SK-N-SH treated with all-trans-retinoic acid at 6 μM for 48 hours (cell line): ENCODE results near the gene SLC5A9.

Experiments used
- ARNTL ChIP-seq: fragments of 450-650 bp; formaldehyde crosslinking; IDR thresholded peaks from 2 replicates; pipeline ENCODE4 v1.5.0; 2020; ENCODE audit warnings: low read depth, mild to moderate bottlenecking, moderate library complexity, borderline replicate concordance
- BACH2 ChIP-seq: fragments of 250-450 bp; sonication (Bioruptor Pico); IDR thresholded peaks from 2 replicates; pipeline ENCODE4 v1.9.0; 2021; ENCODE audit warnings: mild to moderate bottlenecking, borderline replicate concordance
- CSDC2 ChIP-seq: fragments of 250-450 bp; sonication (Bioruptor Pico); IDR thresholded peaks from 2 replicates; pipeline ENCODE4 v1.5.0; 2020; ENCODE audit warnings: mild to moderate bottlenecking, moderate library complexity
- ISL1 ChIP-seq: fragments of 250-450 bp; sonication (Bioruptor Pico); IDR thresholded peaks from 2 replicates; pipeline ENCODE4 v2.1.2; 2022; ENCODE audit warnings: mild to moderate bottlenecking, moderate library complexity
- PATZ1 ChIP-seq: fragments of 250-450 bp; sonication (Bioruptor Pico); IDR thresholded peaks from 2 replicates; pipeline ENCODE4 v1.8.0; 2020; ENCODE audit warnings: mild to moderate bottlenecking, moderate library complexity, borderline replicate concordance
- PPARA ChIP-seq: fragments of 250-450 bp; sonication (Bioruptor Pico); IDR thresholded peaks from 2 replicates; pipeline ENCODE4 v1.5.0; 2020; ENCODE audit warnings: mild to moderate bottlenecking, borderline replicate concordance
- RARB ChIP-seq: fragments of 250-450 bp; sonication (Bioruptor Pico); IDR thresholded peaks from 2 replicates; pipeline ENCODE4 v1.8.0; 2021; ENCODE audit warnings: mild to moderate bottlenecking, moderate library complexity
- TOX ChIP-seq: fragments of 250-450 bp; sonication (Bioruptor Pico); IDR thresholded peaks from 2 replicates; pipeline ENCODE4 v1.8.0; 2021; ENCODE audit warnings: mild to moderate bottlenecking, moderate library complexity, borderline replicate concordance
- ZFP3 ChIP-seq: fragments of 250-450 bp; sonication (Bioruptor Pico); IDR thresholded peaks from 2 replicates; pipeline ENCODE4 v1.5.0; 2020; ENCODE audit warnings: mild to moderate bottlenecking, moderate library complexity
- ZFP30 ChIP-seq: fragments of 450-650 bp; formaldehyde crosslinking; IDR thresholded peaks from 2 replicates; pipeline ENCODE4 v1.5.0; 2022; ENCODE audit warnings: mild to moderate bottlenecking, moderate library complexity
- ZNF70 ChIP-seq: fragments of 450-650 bp; formaldehyde crosslinking; IDR thresholded peaks from 2 replicates; pipeline ENCODE4 v1.5.0; 2020; ENCODE audit warnings: mild to moderate bottlenecking, moderate library complexity
- TF ChIP-seq, protein P1 (sequence below): fragments of 250-450 bp; sonication (Bioruptor Pico); IDR thresholded peaks from 2 replicates; pipeline ENCODE4 v1.5.1; 2020; ENCODE audit warnings: low read depth, mild to moderate bottlenecking, moderate library complexity
- TF ChIP-seq, protein P2 (sequence below): fragments of 250-450 bp; sonication (Bioruptor Pico); IDR thresholded peaks from 2 replicates; pipeline ENCODE4 v1.5.0; 2020; ENCODE audit warnings: mild to moderate bottlenecking, moderate library complexity
- TF ChIP-seq, protein P3 (sequence below): fragments of 250-450 bp; sonication (Bioruptor Pico); IDR thresholded peaks from 2 replicates; pipeline ENCODE4 v1.5.1; 2021; ENCODE audit warnings: mild to moderate bottlenecking, moderate library complexity

DNA sequence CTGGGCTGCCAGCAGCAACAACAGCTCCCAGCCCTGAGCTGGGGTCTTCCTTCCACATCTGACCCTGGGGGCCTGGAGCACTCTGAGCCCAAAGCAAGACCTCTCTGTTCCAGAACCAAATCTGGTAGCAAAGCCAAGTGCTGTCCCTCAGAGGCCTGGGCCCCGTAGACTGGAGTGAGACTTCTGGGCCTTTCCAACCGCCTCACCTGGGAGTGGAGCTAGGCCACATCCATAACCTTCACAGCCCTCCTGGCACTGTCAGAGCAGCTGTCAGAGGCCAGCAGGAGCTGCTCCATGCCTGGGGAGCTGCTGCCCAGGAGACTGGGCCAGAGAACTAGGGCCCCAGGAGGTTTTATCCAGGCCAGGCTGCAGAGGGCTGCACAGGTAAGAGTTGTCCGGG is 15.4 kb upstream of the SLC5A9 start:
- TF ChIP-seq ARNTL (CRISPR knock-in tag): no peak
- TF ChIP-seq ZNF70 (CRISPR knock-in tag): no peak
- TF ChIP-seq, protein P1, sequence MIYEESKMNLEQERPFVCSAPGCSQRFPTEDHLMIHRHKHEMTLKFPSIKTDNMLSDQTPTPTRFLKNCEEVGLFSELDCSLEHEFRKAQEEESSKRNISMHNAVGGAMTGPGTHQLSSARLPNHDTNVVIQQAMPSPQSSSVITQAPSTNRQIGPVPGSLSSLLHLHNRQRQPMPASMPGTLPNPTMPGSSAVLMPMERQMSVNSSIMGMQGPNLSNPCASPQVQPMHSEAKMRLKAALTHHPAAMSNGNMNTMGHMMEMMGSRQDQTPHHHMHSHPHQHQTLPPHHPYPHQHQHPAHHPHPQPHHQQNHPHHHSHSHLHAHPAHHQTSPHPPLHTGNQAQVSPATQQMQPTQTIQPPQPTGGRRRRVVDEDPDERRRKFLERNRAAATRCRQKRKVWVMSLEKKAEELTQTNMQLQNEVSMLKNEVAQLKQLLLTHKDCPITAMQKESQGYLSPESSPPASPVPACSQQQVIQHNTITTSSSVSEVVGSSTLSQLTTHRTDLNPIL (CRISPR knock-in tag): no peak
- no peak for TF ChIP-seq PATZ1 (CRISPR knock-in tag)
- no peak for TF ChIP-seq BACH2 (CRISPR knock-in tag)
- TF ChIP-seq ZFP30: no peak
- TF ChIP-seq CSDC2 (CRISPR knock-in tag): no peak
- TF ChIP-seq ISL1 (CRISPR knock-in tag): no peak
- TF ChIP-seq PPARA (CRISPR knock-in tag): no peak
- no peak for TF ChIP-seq ZFP3 (CRISPR knock-in tag)
- TF ChIP-seq, protein P2, sequence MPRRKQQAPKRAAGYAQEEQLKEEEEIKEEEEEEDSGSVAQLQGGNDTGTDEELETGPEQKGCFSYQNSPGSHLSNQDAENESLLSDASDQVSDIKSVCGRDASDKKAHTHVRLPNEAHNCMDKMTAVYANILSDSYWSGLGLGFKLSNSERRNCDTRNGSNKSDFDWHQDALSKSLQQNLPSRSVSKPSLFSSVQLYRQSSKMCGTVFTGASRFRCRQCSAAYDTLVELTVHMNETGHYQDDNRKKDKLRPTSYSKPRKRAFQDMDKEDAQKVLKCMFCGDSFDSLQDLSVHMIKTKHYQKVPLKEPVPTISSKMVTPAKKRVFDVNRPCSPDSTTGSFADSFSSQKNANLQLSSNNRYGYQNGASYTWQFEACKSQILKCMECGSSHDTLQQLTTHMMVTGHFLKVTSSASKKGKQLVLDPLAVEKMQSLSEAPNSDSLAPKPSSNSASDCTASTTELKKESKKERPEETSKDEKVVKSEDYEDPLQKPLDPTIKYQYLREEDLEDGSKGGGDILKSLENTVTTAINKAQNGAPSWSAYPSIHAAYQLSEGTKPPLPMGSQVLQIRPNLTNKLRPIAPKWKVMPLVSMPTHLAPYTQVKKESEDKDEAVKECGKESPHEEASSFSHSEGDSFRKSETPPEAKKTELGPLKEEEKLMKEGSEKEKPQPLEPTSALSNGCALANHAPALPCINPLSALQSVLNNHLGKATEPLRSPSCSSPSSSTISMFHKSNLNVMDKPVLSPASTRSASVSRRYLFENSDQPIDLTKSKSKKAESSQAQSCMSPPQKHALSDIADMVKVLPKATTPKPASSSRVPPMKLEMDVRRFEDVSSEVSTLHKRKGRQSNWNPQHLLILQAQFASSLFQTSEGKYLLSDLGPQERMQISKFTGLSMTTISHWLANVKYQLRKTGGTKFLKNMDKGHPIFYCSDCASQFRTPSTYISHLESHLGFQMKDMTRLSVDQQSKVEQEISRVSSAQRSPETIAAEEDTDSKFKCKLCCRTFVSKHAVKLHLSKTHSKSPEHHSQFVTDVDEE (CRISPR knock-in tag): no peak
- TF ChIP-seq, protein P3, sequence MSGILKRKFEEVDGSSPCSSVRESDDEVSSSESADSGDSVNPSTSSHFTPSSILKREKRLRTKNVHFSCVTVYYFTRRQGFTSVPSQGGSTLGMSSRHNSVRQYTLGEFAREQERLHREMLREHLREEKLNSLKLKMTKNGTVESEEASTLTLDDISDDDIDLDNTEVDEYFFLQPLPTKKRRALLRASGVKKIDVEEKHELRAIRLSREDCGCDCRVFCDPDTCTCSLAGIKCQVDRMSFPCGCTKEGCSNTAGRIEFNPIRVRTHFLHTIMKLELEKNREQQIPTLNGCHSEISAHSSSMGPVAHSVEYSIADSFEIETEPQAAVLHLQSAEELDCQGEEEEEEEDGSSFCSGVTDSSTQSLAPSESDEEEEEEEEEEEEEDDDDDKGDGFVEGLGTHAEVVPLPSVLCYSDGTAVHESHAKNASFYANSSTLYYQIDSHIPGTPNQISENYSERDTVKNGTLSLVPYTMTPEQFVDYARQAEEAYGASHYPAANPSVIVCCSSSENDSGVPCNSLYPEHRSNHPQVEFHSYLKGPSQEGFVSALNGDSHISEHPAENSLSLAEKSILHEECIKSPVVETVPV (CRISPR knock-in tag): no peak
- no peak for TF ChIP-seq RARB (CRISPR knock-in tag)
- no peak for TF ChIP-seq TOX (CRISPR knock-in tag)
